Measurements from ENCODE around the gene BFSP2.

DNA sequence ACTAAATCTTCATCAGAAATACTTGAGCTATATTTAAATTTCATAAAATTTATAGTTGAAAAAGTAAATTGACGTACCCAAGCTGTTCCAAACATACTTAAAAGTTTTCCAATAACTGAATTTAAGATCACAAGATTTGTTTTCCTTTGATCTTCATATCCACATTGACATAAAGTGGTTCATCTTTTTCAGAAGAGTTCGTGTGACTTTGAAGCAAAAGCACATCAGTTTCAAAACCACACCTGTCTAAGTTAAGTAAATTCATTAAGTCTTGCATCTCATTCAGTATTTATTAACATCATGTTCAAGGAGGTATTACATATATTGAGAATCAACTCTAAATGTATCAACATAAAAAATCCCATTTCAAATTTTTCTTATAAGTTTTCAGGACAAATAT is 79.5 kb downstream of the BFSP2 start:
- TF ChIP-seq CTCF (conservative IDR thresholded peaks at IDR 0.05; ENCODE audit: low read length): no peak
- TF ChIP-seq EZH2phosphoT487 (IDR thresholded peaks at IDR 0.05; ENCODE audit: borderline replicate concordance): no peak
